GM12878 (cell line): ENCODE measurements around the gene ZFP90. TPM values are rescaled to one million over a fixed set of nuclear protein-coding genes. Genes with fewer than 3 reads are reported as not detected.

Source experiments
- ATAC-seq: fragments of 200-7000 bp; cut with Tn5 transposase; 3 replicates; pipeline ENCODE4 v1.9.1; 2020; ENCODE audit warnings: mild to moderate bottlenecking, moderate library complexity
- BruUV-seq: library from RNA; stranded (reverse); fragments of 400-500 nt; replicated peaks from 2 replicates; lab custom pipeline; 2021; lab: Mats Ljungman, UMichigan
- CTCF ChIA-PET: fragments of 300-600 bp; sonication (Branson Sonifier 250); formaldehyde crosslinking; extraction: SDS; loops from one replicate; lab custom pipeline; 2021; ENCODE audit warnings: inconsistent platforms; lab: Yijun Ruan, JAX
- POLR2A ChIA-PET: fragments of 350-600 bp; formaldehyde crosslinking; extraction: SDS; loops from one replicate; lab custom pipeline; 2021; ENCODE audit warnings: inconsistent platforms; lab: Charles Lee
- RAD21 ChIA-PET: fragments of 300-600 bp; sonication (Branson Sonifier 250); formaldehyde crosslinking; loops from one replicate; lab custom pipeline; 2023; ENCODE audit warnings: antibody characterized with exemption; ENCODE audit not compliant: unreplicated experiment; lab: Charles Lee
- SMC1A ChIA-PET: fragments of 300-600 bp; sonication (Branson Sonifier 250); formaldehyde crosslinking; loops from one replicate; lab custom pipeline; 2023; ENCODE audit not compliant: unreplicated experiment, uncharacterized antibody; lab: Charles Lee
- DNase-seq: peaks from one replicate; pipeline ENCODE4 v3.0.0-alpha.2; 2011; ENCODE audit warnings: low read depth, low spot score
- FAIRE-seq: peaks from 3 replicates; lab custom pipeline; 2011; peaks lifted over from hg19 to GRCh38; lab: Jason Lieb, UNC
- H2AFZ ChIP-seq: 2 replicates; pipeline ENCODE4 v1.6.0; 2011; ENCODE audit warnings: low read depth, low read length, control low read depth; ENCODE audit not compliant: control insufficient read depth
- H3K27ac ChIP-seq: 2 replicates; pipeline ENCODE4 v1.5.1; 2011; ENCODE audit warnings: control low read depth; ENCODE audit not compliant: control insufficient read depth, insufficient read depth
- H3K27me3 ChIP-seq, 2 experiments: replicated peaks in 1 of 2; 2 replicates each; pipeline versions ENCODE4 v1.6.0 to v1.6.1; 2011; ENCODE audit warnings: low read length in 1 of 2; ENCODE audit not compliant: control insufficient read depth in 2 of 2, insufficient read depth in 2 of 2
- H3K36me3 ChIP-seq, 2 experiments: 2 replicates each; pipeline ENCODE4 v1.5.1; 2011; ENCODE audit warnings: low read length in 1 of 2; ENCODE audit not compliant: control insufficient read depth in 2 of 2, insufficient read depth in 2 of 2
- H3K4me1 ChIP-seq: 2 replicates; pipeline ENCODE4 v1.6.1; 2011; ENCODE audit warnings: mild to moderate bottlenecking, low read length, moderate library complexity, mixed read lengths; ENCODE audit not compliant: control insufficient read depth, insufficient read depth
- H3K4me2 ChIP-seq: 2 replicates; pipeline ENCODE4 v1.6.0; 2011; ENCODE audit warnings: control low read depth; ENCODE audit not compliant: control insufficient read depth, insufficient read depth
- H3K4me3 ChIP-seq: fragments of 200-600 bp; sonication (generic); 2 replicates; pipeline ENCODE4 v1.5.1; 2016
- H3K79me2 ChIP-seq: 2 replicates; pipeline ENCODE4 v1.6.0; 2011; ENCODE audit warnings: low read length; ENCODE audit not compliant: control insufficient read depth, insufficient read depth
- H3K9ac ChIP-seq: 2 replicates; pipeline ENCODE4 v1.8.0; 2011; ENCODE audit warnings: low read length, control low read depth, mixed read lengths; ENCODE audit not compliant: control insufficient read depth, insufficient read depth
- H3K9me3 ChIP-seq: replicated peaks from 3 replicates; pipeline ENCODE4 v1.5.1; 2011; ENCODE audit warnings: mild to moderate bottlenecking, low read length; ENCODE audit not compliant: control insufficient read depth, insufficient read depth
- H4K20me1 ChIP-seq: 2 replicates; pipeline ENCODE4 v1.6.0; 2011; ENCODE audit not compliant: control insufficient read depth, insufficient read depth
- ASH2L ChIP-seq: fragments of 300-600, 200-600 bp; sonication (generic); IDR thresholded peaks from 2 replicates; pipeline ENCODE4 v1.6.1; 2017; ENCODE audit warnings: low read depth, mild to moderate bottlenecking, borderline replicate concordance
- CREM ChIP-seq: IDR thresholded peaks from 2 replicates; pipeline ENCODE4 v1.6.1; 2014; ENCODE audit warnings: antibody characterized with exemption, low read depth
- HCFC1 ChIP-seq: fragments of 150-350 bp; IDR thresholded peaks from 2 replicates; pipeline ENCODE4 v1.6.1; 2014; ENCODE audit warnings: low read length
- MAX ChIP-seq: IDR thresholded peaks from 2 replicates; pipeline ENCODE4 v1.6.1; 2012; ENCODE audit warnings: low read depth, low read length, improper control_type of control experiment
- NKRF ChIP-seq: fragments of 450-650 bp; conservative IDR thresholded peaks from 2 replicates; pipeline ENCODE4 v1.6.1; 2017; ENCODE audit warnings: mild to moderate bottlenecking, moderate library complexity
- PKNOX1 ChIP-seq: fragments of 450-650 bp; IDR thresholded peaks from 2 replicates; pipeline ENCODE4 v1.6.1; 2016; ENCODE audit warnings: mild to moderate bottlenecking
- POLR2AphosphoS5 ChIP-seq: IDR thresholded peaks from 2 replicates; pipeline ENCODE4 v1.6.1; 2011; ENCODE audit warnings: mild to moderate bottlenecking, low read length, inconsistent platforms
- RB1 ChIP-seq: fragments of 450-650 bp; formaldehyde crosslinking; IDR thresholded peaks from 2 replicates; pipeline ENCODE4 v1.6.1; 2017; ENCODE audit warnings: mild to moderate bottlenecking, borderline replicate concordance
- SIN3A ChIP-seq: IDR thresholded peaks from 2 replicates; pipeline ENCODE4 v1.6.1; 2012; ENCODE audit warnings: low read depth, low read length, improper control_type of control experiment
- TCF3 ChIP-seq: IDR thresholded peaks from 2 replicates; pipeline ENCODE4 v1.6.1; 2012; ENCODE audit warnings: low read depth, mild to moderate bottlenecking, low read length, borderline replicate concordance; ENCODE audit not compliant: insufficient read depth
- WGBS: methylation state at CpG from one replicate; pipeline ENCODE4 v1.1.6; 2016; ENCODE audit warnings: low lambda C conversion rate; ENCODE audit not compliant: insufficient replicate concordance, insufficient coverage; ENCODE audit errors: missing lambda C conversion rate; 5-methylcytosine and 5-hydroxymethylcytosine counted together
- in situ Hi-C: fragments of 300-500 bp; cut with MboI; formaldehyde crosslinking; loops from 9 replicates; pipeline ENCODE4 v1.14.3; 2018; ENCODE audit warnings: mixed read lengths
- intact Hi-C: fragments of 100-400 bp; cut with micrococcal nuclease; formaldehyde crosslinking; loops from one replicate; pipeline ENCODE4 v1.14.2; 2022; ENCODE audit not compliant: unreplicated experiment
- polyA plus RNA-seq, 11 experiments: library from polyadenylated mRNA; depleted of rRNA in 4 of 11; unstranded in 6 of 11; stranded (reverse) in 5 of 11; fragments of >200 nt; fragmentation: Nextera tagmentation in 4 of 11; fragmentation: Illumina TruSeq in 1 of 11; extraction: Ambion mirVana in 4 of 11; extraction: Trizol in 1 of 11; gene quantifications; 1 replicate in 1 of 11; 2 replicates in 10 of 11; pipeline versions ENCODE4 v1.2.1 to v1.2.3, GENCODE V29; 2011 to 2016; ENCODE audit warnings: inconsistent platforms in 2 of 11, missing spikeins in 2 of 11, low read depth in 1 of 11
- total RNA-seq, 4 experiments: library from RNA; depleted of rRNA in 3 of 4; stranded (reverse); fragments of >200 nt in 3 of 4; fragmentation: Illumina TruSeq in 1 of 4; extraction: Trizol in 1 of 4; gene quantifications; 2 replicates each; pipeline versions ENCODE4 v1.2.1 to v1.2.3, GENCODE V29; 2013 to 2021
- TF ChIP-seq, protein P1 (sequence below): fragments of 450-650 bp; IDR thresholded peaks from 2 replicates; pipeline ENCODE4 v1.6.1; 2018; ENCODE audit warnings: mild to moderate bottlenecking, low read depth, moderate library complexity; ENCODE audit not compliant: partially characterized antibody

Gene ZFP90
- total and polyA plus RNA-seq, 10 of the 15 experiments (the other 5 are each of a cell fraction or from before 2014, with no cell fraction given): 3.3 to 20.0 (median 15.4) TPM

DNA sequence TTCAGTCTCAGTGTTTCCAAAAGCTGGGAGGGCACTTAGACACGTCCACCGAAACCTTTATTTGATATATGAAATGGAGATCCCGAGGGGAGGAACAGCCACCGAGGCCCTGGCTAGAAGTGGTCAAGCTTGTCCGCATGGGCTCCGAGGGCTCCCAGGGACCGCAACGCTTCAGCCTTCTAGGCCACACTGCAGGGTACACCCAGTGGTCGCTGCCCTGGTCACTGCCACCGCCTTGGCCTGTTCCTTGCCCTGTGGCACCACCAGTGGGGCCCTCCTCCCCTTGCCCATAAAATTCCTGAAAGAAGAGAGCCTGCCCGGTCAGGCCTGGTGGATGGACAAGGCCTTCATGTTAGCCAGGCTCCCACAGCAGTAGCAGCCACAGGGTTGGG lies 46.9 kb upstream of the ZFP90 start (continued):
- TF ChIP-seq MAX (no peak), SIN3A (no peak), NKRF (no peak)

DNA sequence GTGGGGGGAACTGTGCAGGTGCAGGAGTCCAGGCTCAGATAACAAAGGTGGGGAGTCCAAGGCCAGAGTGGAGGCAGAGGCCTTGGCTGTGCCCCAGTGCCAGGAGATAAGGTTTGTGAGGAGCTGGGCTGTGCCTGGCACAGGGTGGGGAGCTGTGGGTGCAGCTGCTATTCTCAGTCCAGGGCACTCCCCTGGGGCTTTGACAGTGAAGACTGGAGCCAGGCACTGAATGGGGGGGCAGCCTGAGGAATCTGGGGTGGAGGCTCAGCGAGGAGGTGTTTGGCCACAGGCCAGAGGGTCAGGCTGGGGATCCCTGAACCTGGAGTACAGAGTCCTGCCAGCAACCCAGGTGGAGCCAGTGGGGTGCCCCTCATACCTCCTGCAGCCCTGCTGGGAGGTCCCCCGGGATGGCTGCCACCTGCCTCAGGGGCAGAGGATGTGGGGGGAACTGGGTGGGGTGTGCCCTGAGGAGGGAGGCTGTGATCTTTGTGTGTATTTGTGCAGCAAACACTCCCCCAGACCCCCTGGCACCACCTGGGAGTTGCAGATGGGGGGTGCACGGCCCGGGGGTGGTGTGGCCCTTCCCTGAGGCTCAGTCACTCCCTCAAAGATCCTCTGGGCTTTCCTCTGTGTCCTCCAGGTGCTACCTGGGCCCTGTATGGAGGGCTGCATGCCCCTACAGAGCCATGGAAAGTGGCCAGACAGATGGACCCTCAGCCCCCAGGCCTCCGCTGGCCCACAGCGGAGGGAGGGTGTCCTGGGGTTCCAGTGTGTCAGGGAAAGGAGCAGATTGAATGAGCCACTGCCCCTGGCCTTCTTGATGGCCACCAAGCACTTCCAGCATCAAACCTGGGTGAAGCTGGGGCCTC lies 46.3 kb upstream of the ZFP90 start:
- no peaks in the 10 kb centered on the region; the same call in 1 of the 3 replicates for H3K9me3 ChIP-seq
- H3K27ac ChIP-seq: no peak overlapping the region
- BruUV-seq: no TSS peak
- no peak overlapping the region for H3K4me3 ChIP-seq
- no peak overlapping the region for H3K9ac ChIP-seq
- no peak overlapping the region for H3K4me2 ChIP-seq
- no peaks in the 10 kb centered on the region for H4K20me1 ChIP-seq
- H3K4me1 ChIP-seq: peaks cover 13% of the 10 kb centered on the region
- DNase-seq (no peak), ATAC-seq (no peak), FAIRE-seq (no peak)
- ChIA-PET POLR2A (interaction anchor here (1.1 kb wide), 1 partner anchor 125 kb away, joined by 3 read pairs; no protein-coding TSS in a partner anchor), SMC1A (interaction anchor here (0.7 kb wide), 1 partner anchor 51 kb away, joined by 3 read pairs; no protein-coding TSS in a partner anchor), RAD21 (no interaction called here), CTCF (no interaction called here)
- no peaks in the 10 kb centered on the region for H3K27me3 ChIP-seq
- in situ Hi-C loops (no loop called here), intact Hi-C loops (no loop called here)
- H3K36me3 ChIP-seq: no peaks in the 10 kb centered on the region
- no peaks in the 10 kb centered on the region for H3K79me2 ChIP-seq
- H2AFZ ChIP-seq: no peak overlapping the region
- WGBS: 31% methylated on average over 6 of the region's 6 CpGs
- TF ChIP-seq TCF3 (no peak), ASH2L (no peak), CREM (no peak), MAX (no peak), POLR2AphosphoS5 (no peak), RB1 (no peak), HCFC1 (no peak), PKNOX1 (no peak)
- TF ChIP-seq, protein P1, sequence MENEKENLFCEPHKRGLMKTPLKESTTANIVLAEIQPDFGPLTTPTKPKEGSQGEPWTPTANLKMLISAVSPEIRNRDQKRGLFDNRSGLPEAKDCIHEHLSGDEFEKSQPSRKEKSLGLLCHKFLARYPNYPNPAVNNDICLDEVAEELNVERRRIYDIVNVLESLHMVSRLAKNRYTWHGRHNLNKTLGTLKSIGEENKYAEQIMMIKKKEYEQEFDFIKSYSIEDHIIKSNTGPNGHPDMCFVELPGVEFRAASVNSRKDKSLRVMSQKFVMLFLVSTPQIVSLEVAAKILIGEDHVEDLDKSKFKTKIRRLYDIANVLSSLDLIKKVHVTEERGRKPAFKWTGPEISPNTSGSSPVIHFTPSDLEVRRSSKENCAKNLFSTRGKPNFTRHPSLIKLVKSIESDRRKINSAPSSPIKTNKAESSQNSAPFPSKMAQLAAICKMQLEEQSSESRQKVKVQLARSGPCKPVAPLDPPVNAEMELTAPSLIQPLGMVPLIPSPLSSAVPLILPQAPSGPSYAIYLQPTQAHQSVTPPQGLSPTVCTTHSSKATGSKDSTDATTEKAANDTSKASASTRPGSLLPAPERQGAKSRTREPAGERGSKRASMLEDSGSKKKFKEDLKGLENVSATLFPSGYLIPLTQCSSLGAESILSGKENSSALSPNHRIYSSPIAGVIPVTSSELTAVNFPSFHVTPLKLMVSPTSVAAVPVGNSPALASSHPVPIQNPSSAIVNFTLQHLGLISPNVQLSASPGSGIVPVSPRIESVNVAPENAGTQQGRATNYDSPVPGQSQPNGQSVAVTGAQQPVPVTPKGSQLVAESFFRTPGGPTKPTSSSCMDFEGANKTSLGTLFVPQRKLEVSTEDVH: no peak
